Dendritic cell treated with granulocyte-macrophage colony-stimulating factor and Interleukin-4, amounts not matched to agents 40 ng/mL and 50 ng/mL, for 4 days (primary cell): ENCODE data around the gene MASP2.
"Not testable (repeated sequence)": the region's sequence is repeated elsewhere in the genome, so short reads cannot be mapped to it uniquely, and the experiment has no call there.

ENCODE experiments used
- H3K27ac Mint-ChIP-seq: one replicate; pipeline ENCODE4 v1.8.0; 2022; ENCODE audit warnings: mild to moderate bottlenecking, mixed read lengths
- H3K27me3 Mint-ChIP-seq: one replicate; pipeline ENCODE4 v1.8.0; 2022; ENCODE audit warnings: mild to moderate bottlenecking, mixed read lengths
- H3K36me3 Mint-ChIP-seq: one replicate; pipeline ENCODE4 v1.8.0; 2022; ENCODE audit warnings: low read depth, mixed read lengths
- H3K4me1 Mint-ChIP-seq: one replicate; pipeline ENCODE4 v1.8.0; 2022; ENCODE audit warnings: low read depth, mixed read lengths
- H3K4me3 Mint-ChIP-seq: one replicate; pipeline ENCODE4 v1.8.0; 2022; ENCODE audit warnings: mild to moderate bottlenecking, moderate library complexity, mixed read lengths
- H3K9me3 Mint-ChIP-seq: one replicate; pipeline ENCODE4 v1.8.0; 2022; ENCODE audit warnings: mixed read lengths
- intact Hi-C: fragments of 100-400 bp; cut with micrococcal nuclease; formaldehyde crosslinking; loops from one replicate; pipeline ENCODE4 v1.15.0; 2022

MASP2 gene

DNA sequence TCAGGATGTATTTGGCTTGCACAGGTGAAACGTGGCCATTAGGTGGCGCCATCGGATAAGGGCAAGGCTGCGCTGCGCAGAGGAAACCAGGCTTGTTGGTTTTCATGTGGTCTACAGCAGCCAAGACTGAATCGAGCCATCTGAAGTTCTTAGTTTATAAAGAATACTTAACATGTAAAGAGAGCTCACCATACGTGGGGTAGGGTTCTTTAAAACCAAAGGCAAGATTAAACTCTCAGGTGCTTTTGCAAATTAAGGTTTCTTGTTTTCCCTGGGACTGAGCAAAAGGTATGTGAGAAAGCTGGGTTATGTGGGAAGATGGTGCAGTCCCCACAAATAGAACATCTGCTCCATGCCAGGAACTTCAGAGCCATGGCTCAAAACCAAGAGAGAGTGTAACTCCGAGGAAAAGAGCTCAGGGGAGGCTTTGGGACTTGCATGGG lies 9.3 kb downstream of the MASP2 start:
- Mint-ChIP-seq H3K27me3 (no peaks in the 10 kb centered on the region), H3K27ac (no peak overlapping the region), H3K9me3 (no peaks in the 10 kb centered on the region), H3K4me3 (no peak overlapping the region), H3K4me1 (no peaks in the 10 kb centered on the region), H3K36me3 (no peaks in the 10 kb centered on the region)
- intact Hi-C loops = loop anchor here (2.0 kb wide), 1 partner anchor 605 kb away; no protein-coding TSS in a partner anchor

DNA sequence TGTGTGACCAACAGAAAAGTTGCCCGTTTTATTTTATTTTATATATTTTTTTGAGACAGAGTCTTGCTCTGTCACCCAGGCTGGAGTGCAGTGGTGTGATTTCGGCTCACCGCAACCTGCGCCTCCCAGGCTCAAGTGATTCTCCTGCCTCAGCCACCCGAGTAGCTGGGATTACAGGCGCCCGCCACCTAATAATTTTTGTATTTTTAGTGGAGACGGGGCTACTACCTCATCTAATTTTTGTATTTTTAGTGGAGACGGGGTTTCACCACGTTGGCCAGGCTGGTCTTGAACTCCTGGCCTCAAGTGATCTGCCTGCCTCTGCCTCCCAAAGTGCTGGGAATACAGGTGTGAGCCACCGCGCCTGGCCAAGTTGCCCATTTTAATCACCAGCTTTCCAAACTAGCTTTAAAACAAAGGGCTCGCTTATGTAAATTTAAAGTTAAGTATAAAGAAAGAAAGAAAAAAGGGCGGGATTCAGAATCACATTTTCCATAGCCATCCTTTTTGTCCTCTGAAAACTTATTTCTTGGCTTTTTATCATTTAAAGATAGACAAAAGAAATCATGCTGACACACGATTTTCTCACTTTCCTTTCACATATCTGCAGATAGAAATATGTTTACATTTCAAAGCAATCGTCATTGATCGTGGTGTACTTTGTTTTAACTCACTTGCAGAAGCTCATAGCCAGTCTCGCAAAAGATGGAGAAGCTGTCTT lies 9.9 kb downstream of the MASP2 start:
- H3K27ac Mint-ChIP-seq, H3K4me1 Mint-ChIP-seq: not testable (repeated sequence)
- intact Hi-C loops = loop anchor here (2.0 kb wide), 1 partner anchor 606 kb away; no protein-coding TSS in a partner anchor

DNA sequence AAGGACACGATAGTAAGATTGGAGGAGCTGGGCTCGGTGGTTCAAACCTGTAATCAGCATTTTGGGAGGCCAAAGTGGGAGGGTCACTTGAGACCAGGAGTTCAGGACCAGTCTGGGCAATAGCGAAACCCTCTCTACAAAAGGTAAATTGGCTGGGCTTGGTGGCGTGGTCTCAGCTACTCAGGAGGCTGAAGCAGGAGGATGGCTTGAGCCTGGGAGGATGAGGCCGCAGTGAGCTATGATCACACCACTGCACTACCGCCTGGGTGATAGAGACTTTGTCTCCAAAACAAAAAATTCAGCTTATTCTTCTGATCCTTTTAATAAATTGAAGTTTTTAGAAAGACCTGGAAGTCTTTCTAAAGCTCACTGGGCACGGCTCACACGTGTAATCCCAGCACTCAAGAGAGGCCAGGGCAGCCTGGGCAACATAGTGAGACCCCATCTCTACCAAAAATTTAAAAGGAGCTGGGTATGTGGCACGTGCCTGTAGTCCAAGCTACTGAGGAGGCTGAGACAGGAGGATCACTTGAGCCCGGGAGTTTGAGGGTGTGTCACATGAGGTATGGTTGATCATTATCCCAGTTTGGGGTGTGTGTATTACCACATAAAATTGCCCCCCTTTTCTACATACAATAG lies 15.3 kb downstream of the MASP2 start:
- no peak overlapping the region for H3K27ac Mint-ChIP-seq
- intact Hi-C loops = no loop called here
- H3K27me3 Mint-ChIP-seq = no peaks in the 10 kb centered on the region
- no peaks in the 10 kb centered on the region for H3K4me1 Mint-ChIP-seq
- H3K36me3 Mint-ChIP-seq = peaks cover 40% of the 10 kb centered on the region
- H3K4me3 Mint-ChIP-seq = no peak overlapping the region
- H3K9me3 Mint-ChIP-seq = no peaks in the 10 kb centered on the region

More for the DNA sequence above, 9.9 kb downstream of the MASP2 start:
- H3K36me3 Mint-ChIP-seq, H3K9me3 Mint-ChIP-seq, H3K27me3 Mint-ChIP-seq, H3K4me3 Mint-ChIP-seq: not testable (repeated sequence)

DNA sequence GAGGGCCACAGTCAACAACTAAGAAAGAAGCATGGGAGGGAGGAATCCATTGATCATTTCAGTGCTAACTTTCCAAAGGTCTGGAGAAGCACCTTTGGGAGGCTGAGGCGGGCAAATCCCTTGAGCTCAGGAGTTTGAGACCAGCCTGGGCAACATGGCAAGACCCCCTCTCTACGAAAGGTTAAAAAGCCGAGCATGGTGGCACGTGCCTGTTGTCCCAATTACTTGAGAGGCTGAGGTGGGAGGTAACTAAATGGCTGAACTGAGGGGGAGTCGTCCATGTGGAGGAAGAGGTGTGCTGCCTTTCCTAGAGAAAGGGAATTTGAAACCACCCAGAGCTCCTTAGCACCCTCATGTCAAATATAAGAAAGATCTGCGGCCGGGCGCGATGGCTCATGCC lies 16.2 kb downstream of the MASP2 start:
- H3K27ac Mint-ChIP-seq = no peak overlapping the region
- H3K9me3 Mint-ChIP-seq = no peaks in the 10 kb centered on the region
- intact Hi-C loops = no loop called here
- H3K36me3 Mint-ChIP-seq = peaks cover 48% of the 10 kb centered on the region
- H3K4me1 Mint-ChIP-seq = no peaks in the 10 kb centered on the region
- H3K4me3 Mint-ChIP-seq = no peak overlapping the region
- no peaks in the 10 kb centered on the region for H3K27me3 Mint-ChIP-seq

DNA sequence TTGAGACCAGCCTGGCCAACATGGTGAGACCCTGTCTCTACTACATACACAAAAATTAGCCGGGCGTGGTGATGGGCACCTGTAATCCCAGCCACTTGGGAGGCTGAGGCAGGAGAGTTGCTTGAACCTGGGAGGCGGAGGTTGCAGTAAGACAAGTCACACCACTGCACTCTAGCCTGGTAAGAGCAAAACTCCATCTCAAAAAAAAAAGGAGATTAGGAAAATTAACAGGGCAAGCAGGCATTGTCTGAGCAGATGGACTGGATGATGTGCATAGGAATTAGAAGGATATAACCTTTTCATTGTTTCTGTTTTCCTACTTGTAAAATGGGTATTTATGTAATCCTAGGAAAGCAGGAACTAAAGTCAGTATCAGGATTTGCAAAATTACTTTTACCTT lies 19.0 kb downstream of the MASP2 start:
- Mint-ChIP-seq H3K36me3 (peaks cover 77% of the 10 kb centered on the region), H3K27ac (no peak overlapping the region)

DNA sequence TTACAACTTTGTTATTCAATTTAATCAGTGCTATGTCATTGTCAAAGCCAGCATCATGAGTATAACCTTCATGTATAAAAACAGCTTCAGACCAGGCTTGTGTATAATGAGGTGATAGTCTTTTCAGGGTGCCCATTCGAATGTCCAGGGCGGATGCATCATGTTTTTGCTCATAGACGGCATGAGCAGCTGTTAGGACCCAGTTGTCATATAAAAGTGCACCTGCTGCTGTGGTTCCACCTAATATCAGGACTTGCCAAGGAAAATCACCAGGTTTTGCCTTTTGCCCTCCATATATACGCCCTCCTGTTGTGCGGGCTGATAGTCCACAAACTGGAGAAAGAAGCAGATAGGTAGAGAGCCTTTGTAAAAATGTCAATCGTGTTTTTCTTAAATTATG lies 19.7 kb downstream of the MASP2 start:
- no peaks in the 10 kb centered on the region for H3K27me3 Mint-ChIP-seq
- no peaks in the 10 kb centered on the region for H3K9me3 Mint-ChIP-seq
- H3K4me1 Mint-ChIP-seq = peaks cover 7% of the 10 kb centered on the region
- H3K36me3 Mint-ChIP-seq = peaks cover 84% of the 10 kb centered on the region
- no peak overlapping the region for H3K4me3 Mint-ChIP-seq
- H3K27ac Mint-ChIP-seq = no peak overlapping the region
- intact Hi-C loops = no loop called here

More for the DNA sequence above, 19.0 kb downstream of the MASP2 start:
- intact Hi-C loops = no loop called here
- Mint-ChIP-seq H3K4me1 (peaks cover 5% of the 10 kb centered on the region), H3K27me3 (no peaks in the 10 kb centered on the region), H3K9me3 (no peaks in the 10 kb centered on the region), H3K4me3 (no peak overlapping the region)

DNA sequence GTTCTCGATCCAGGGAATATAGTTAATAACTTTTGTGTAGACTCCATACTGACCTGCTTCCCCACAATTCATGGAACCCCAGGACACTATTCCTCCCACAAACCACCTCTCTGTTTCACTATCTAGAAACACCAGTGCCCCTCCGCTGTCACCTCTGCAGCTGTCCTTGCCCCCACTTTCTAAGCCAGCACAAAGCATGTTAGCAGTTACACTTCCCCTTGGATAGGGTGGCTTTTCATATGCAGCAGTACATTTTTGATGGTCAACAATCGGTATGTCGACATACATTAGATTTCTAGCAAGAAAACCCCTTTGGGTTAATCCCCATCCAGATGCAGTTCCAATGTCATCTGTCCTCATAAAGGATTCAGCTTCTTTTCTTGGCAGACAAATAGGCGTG lies 20.1 kb downstream of the MASP2 start:
- H3K27me3 Mint-ChIP-seq = no peaks in the 10 kb centered on the region
- intact Hi-C loops = no loop called here
- H3K4me3 Mint-ChIP-seq = no peak overlapping the region
- H3K9me3 Mint-ChIP-seq = no peaks in the 10 kb centered on the region
- peaks cover 88% of the 10 kb centered on the region for H3K36me3 Mint-ChIP-seq
- H3K4me1 Mint-ChIP-seq = peaks cover 11% of the 10 kb centered on the region
- H3K27ac Mint-ChIP-seq = no peak overlapping the region

DNA sequence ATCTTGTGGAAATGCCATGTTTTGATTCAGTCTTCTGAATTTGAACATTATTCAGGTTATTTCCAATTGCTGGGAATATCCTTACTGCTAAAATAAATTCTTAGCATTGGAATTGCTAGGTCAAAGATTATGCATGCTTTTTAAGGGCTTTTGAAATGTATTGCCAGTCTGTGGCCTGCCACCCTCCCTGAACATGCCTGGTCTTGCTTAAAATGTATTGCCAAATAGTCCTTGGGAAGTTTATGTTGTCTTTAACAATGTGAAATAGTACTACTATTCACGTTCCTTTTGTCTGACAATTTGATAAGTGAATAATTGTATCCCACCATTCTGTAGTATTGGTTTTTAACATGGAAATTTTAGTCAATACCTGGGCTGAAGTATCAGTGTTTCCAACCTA lies 21.0 kb downstream of the MASP2 start:
- Mint-ChIP-seq H3K9me3 (no peaks in the 10 kb centered on the region), H3K27me3 (no peaks in the 10 kb centered on the region), H3K27ac (no peak overlapping the region), H3K36me3 (peaks cover 95% of the 10 kb centered on the region), H3K4me1 (peaks cover 13% of the 10 kb centered on the region), H3K4me3 (no peak overlapping the region)
- intact Hi-C loops = no loop called here

DNA sequence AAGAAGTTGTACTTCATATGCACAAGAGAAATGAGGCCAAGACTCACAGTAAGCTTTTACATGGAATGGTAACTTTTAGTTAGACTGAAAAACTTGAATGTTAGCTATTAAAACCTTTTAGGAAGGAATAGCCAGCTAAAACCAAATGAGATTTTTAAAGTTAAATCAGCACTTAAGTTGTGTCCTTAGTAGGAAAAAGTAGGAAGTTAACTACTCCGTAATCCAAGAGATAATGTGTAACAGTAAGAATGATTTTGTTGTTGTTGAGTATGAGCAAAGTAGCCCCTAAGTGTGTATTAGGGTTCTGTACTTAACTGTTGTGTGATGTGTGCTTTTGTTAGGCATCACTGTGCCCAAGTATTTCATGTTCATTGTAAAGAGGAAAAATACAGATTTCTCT lies 21.4 kb downstream of the MASP2 start:
- Mint-ChIP-seq H3K27me3 (no peaks in the 10 kb centered on the region), H3K4me1 (peaks cover 13% of the 10 kb centered on the region), H3K36me3 (peaks cover 95% of the 10 kb centered on the region), H3K4me3 (no peak overlapping the region), H3K27ac (no peak overlapping the region), H3K9me3 (no peaks in the 10 kb centered on the region)
- intact Hi-C loops = no loop called here

DNA sequence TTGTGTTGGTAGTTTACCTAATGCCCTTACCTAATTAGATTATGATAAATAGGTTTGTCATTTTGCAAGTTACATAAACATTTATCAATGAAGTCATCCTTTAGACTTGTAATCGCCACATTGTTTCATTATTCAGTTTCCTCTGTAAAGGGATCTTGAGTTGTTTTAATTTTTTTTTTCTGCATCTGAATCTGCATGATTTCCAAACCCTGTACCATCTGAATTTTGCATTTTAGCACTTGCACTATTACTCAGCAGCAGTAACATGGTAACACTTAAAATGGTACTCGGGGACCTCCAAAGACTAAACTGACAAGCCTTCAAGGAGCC lies 22.2 kb downstream of the MASP2 start:
- Mint-ChIP-seq H3K9me3 (no peaks in the 10 kb centered on the region), H3K4me1 (peaks cover 13% of the 10 kb centered on the region), H3K4me3 (no peak overlapping the region), H3K27me3 (no peaks in the 10 kb centered on the region), H3K27ac (no peak overlapping the region), H3K36me3 (peaks cover 95% of the 10 kb centered on the region)
- intact Hi-C loops = no loop called here

DNA sequence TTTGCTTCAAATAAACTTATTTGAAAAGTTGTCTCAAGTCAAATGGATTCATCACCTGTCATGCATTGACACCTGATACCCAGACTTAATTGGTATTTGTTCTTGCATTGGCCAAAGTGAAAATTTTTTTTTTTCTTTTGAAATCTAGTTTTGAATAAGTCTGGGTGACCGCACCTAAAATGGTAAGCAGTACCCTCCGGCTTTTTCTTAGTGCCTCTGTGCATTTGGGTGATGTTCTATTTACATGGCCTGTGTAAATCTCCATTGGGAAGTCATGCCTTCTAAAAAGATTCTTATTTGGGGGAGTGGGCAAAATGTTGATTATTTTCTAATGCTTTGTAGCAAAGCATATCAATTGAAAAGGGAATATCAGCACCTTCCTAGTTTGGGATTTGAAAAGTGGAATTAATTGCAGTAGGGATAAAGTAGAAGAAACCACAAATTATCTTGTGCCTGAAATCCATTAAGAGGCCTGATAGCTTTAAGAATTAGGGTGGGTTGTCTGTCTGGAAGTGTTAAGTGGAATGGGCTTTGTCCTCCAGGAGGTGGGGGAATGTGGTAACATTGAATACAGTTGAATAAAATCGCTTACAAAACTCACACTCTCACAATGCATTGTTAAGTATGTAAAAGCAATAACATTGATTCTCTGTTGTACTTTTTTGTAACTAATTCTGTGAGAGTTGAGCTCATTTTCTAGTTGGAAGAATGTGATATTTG lies 22.7 kb downstream of the MASP2 start:
- H3K36me3 Mint-ChIP-seq = peaks cover 95% of the 10 kb centered on the region
- H3K27me3 Mint-ChIP-seq = no peaks in the 10 kb centered on the region
- intact Hi-C loops = no loop called here
- no peak overlapping the region for H3K4me3 Mint-ChIP-seq
- H3K4me1 Mint-ChIP-seq = peaks cover 13% of the 10 kb centered on the region
- H3K9me3 Mint-ChIP-seq = no peaks in the 10 kb centered on the region
- no peak overlapping the region for H3K27ac Mint-ChIP-seq

DNA sequence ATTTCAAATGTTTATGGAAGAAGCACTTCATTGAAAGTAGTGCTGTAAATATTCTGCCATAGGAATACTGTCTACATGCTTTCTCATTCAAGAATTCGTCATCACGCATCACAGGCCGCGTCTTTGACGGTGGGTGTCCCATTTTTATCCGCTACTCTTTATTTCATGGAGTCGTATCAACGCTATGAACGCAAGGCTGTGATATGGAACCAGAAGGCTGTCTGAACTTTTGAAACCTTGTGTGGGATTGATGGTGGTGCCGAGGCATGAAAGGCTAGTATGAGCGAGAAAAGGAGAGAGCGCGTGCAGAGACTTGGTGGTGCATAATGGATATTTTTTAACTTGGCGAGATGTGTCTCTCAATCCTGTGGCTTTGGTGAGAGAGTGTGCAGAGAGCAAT lies 23.8 kb downstream of the MASP2 start:
- Mint-ChIP-seq H3K27me3 (no peaks in the 10 kb centered on the region), H3K9me3 (no peaks in the 10 kb centered on the region), H3K4me3 (no peak overlapping the region), H3K4me1 (peaks cover 13% of the 10 kb centered on the region), H3K36me3 (peaks cover 99% of the 10 kb centered on the region), H3K27ac (no peak overlapping the region)
- intact Hi-C loops = no loop called here

DNA sequence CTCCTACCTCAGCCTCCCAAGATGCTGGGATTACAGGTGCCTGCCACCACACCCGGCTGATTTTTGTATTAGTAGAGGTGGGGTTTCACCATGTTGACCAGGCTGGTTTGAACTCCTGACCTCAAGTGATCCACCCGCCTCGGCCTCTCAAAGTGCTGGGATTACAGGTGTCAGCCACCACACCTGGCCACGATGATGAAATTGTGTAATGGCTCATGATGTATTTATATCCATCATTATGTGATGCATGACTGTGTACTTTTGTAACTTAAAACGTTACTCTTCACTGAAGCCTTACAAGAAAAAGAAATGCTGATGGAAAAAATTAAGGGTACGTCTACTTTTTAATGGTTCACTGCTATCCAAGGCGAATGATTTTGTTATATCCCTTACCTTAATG lies 27.1 kb downstream of the MASP2 start:
- Mint-ChIP-seq H3K4me3 (no peak overlapping the region), H3K27me3 (no peaks in the 10 kb centered on the region), H3K36me3 (peaks cover 100% of the 10 kb centered on the region), H3K9me3 (no peaks in the 10 kb centered on the region), H3K4me1 (peaks cover 13% of the 10 kb centered on the region), H3K27ac (no peak overlapping the region)
- intact Hi-C loops = no loop called here

DNA sequence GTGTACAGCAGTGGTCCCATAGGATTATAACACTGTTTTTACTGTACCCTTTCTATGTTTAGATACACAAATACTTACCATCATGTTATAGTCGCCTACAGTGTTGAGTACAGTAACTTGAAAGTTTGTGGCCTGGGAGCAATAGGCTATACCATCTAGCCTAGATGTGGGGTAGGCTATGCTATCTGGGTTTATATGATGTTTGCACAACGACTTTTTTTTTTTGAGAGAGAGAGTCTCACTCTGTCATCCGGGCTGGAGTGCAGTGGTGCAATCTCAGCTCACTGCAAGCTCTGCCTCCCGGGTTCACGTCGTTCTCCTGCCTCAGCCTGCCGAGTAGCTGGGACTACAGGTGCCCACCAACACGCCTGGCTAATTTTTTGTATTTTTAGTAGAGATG lies 27.7 kb downstream of the MASP2 start:
- H3K9me3 Mint-ChIP-seq, intact Hi-C loops, H3K27me3 Mint-ChIP-seq, H3K27ac Mint-ChIP-seq, H3K4me3 Mint-ChIP-seq: not testable (repeated sequence)
- H3K36me3 Mint-ChIP-seq = peaks cover 100% of the 10 kb centered on the region
- H3K4me1 Mint-ChIP-seq = peaks cover 13% of the 10 kb centered on the region
